HL-60/S4 (cell line): ENCODE data around the gene GLUD1.
"Not testable (repeated sequence)": the region's sequence is repeated elsewhere in the genome, so short reads cannot be mapped to it uniquely, and the experiment has no call there.

Source experiments
- in situ Hi-C: fragments of 300-500 bp; cut with MboI; formaldehyde crosslinking; loops from 2 replicates; pipeline ENCODE4 v1.14.3; 2022; ENCODE audit warnings: low sequenced_read_pairs

Gene GLUD1

GRCh38 chr10:87090779-87091178, 3.9 kb downstream of the GLUD1 start:
- in situ Hi-C loops = no loop called here

DNA sequence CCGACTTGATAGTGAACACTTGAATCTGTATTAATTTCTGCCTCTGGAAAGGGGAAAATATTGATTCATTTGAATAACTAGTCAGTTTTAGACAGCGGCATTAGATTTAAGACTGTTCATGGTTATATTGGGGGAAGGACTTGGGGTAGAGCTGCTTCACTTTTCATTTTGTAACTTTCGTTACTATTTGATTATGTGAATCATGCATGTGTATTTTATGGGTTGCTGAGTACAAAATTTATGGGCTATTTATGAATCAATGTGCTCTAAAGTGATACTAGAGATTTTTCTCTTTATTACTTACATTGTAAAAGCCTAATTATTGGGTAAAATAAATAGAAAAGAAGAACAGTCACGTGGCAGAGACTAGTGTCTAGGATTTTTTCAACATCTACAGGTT, 4.9 kb downstream of the GLUD1 start:
- in situ Hi-C loops = no loop called here

DNA sequence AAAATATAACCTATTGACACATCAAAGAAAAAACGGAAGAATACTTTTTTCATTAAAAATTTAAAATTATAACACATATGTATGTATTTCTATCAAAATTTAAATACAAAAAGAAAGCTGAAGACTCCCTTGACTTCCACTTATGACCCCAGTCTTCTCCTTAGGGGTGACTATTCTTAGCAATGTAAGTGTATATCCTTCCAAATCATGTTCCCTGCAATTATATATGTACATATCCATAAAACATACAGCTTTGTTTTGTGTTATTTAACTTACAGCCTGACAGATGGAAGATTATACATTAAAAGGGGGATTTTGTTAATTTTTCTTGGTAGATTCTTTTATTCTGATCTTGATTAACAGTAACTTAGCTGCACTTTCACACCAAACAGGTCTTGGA, 9.1 kb downstream of the GLUD1 start:
- in situ Hi-C loops = no loop called here

- in situ Hi-C loops = not testable (repeated sequence)
These were observed 10.3 kb downstream of the GLUD1 start for GRCh38 chr10:87084291-87084782.

- in situ Hi-C loops = not testable (repeated sequence)
These were observed 10.9 kb downstream of the GLUD1 start for GRCh38 chr10:87083576-87084290.

GRCh38 chr10:87082219-87082618, 12.4 kb downstream of the GLUD1 start:
- in situ Hi-C loops = not testable (repeated sequence)

GRCh38 chr10:87081574-87081973, 13.1 kb downstream of the GLUD1 start:
- in situ Hi-C loops = not testable (repeated sequence)

DNA sequence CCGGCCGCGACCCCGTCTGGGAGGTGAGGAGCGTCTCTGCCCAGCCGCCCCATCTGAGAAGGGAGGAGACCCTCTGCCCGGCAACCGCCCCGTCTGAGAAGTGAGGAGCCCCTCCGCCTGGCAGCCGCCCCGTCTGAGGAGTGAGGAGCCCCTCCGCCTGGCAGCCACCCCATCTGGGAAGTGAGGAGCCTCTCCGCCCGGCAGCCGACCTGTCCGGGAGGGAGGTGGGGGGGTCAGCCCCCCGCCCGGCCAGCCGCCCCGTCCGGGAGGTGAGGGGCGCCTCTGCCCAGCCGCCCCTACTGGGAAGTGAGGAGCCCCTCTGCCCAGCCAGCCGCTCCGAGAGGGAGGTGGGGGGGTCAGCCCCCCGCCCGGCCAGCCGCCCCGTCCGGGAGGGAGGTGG, 14.0 kb downstream of the GLUD1 start:
- in situ Hi-C loops = not testable (repeated sequence)

GRCh38 chr10:87079106-87079836, 15.4 kb downstream of the GLUD1 start:
- in situ Hi-C loops = no loop called here

DNA sequence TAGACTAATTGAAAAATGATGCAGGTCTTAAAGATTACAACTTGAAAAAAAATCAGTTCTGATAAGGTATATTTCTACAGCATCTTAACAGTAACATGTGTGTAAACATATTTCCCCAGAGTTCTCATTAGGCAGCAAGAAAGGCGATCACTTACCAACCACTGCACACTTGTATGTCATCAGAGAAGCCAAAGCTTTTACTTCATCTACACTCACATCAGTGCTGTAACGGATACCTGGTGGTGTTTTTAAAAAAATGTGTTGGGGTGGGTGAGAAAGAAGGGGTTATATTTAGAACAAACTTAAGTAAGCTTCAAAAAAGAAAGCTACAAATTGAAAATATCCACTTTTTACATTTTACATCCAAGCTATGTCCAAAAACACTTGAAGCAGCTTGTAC, 18.2 kb downstream of the GLUD1 start:
- in situ Hi-C loops = not testable (repeated sequence)

- in situ Hi-C loops = no loop called here
These were observed 22.2 kb downstream of the GLUD1 start for GRCh38 chr10:87072449-87072848.

DNA sequence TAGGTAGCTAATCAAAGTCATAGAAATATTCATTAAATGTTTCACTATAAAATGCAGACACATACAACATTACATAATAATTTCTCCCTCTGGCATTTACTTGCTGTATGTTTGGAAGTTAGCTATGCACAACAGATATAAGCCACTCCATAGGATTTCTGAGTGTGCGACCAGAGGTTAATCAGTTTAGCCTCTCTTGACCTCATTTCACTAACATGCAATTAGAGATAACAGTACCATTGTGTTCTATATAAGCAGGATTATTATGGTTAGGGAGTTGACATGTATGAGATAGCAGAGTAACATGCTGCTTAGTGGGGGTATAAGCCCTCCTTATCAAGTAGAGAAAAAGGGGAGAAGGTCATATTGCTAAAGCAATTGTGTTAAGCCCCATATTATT, 26.4 kb downstream of the GLUD1 start:
- in situ Hi-C loops = no loop called here

DNA sequence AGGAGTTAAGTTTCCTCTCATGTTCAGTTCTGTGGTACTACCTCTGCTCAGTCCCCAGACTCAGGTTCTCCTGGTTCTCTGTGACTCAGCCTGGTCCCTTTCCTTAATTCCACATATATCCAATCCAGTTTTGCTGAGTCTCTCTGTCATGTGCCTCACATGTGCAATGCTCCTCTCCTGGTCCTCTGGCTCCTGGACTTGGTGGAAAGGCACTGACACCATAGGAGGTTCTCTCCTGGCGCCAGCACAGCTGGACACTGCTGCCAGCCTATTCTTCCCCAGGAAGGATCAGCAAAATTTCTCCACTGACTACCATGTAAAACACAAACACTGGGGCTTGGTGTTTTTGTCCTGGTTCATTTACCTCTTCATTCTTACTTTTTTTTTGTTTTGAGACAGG, 27.8 kb downstream of the GLUD1 start:
- in situ Hi-C loops = no loop called here

DNA sequence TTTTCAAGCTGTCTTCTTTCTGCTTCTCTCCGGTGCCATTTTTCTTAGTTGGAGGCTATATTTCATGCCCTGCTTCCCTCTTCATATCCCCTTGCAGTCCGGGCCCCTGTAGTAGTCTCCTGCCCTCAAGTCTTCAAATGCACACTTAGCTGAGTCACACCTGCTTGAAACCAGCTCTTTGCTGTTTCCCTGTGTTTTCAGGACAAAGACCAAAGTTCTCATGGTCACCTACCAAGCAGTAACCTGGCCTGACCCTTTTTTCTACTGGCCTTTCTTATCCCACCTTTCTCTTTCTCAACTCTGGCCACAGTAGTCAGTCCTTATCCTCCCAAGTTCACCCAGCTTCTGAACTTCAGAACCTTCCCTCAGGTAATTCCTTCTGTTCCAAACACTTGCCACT, 28.5 kb downstream of the GLUD1 start:
- in situ Hi-C loops = no loop called here

DNA sequence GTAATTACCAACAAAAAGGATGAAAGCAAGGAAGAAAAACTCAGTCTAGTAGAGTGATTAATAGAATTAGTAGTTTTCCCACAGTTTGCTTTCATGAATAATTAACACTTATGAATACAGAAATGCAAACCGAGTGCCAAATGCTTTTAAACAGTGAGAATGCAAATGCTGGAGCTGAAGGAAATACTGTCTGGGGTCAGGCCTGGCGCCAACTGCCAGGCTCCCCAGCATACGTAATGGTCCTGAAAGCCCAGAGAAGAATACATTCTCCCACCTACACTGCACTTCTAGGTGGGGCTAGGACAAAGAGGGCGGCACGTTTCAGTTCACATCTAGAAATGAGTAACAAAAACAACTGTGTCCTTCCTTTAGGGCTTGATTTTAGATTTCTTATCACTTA, 30.0 kb downstream of the GLUD1 start:
- in situ Hi-C loops = no loop called here

DNA sequence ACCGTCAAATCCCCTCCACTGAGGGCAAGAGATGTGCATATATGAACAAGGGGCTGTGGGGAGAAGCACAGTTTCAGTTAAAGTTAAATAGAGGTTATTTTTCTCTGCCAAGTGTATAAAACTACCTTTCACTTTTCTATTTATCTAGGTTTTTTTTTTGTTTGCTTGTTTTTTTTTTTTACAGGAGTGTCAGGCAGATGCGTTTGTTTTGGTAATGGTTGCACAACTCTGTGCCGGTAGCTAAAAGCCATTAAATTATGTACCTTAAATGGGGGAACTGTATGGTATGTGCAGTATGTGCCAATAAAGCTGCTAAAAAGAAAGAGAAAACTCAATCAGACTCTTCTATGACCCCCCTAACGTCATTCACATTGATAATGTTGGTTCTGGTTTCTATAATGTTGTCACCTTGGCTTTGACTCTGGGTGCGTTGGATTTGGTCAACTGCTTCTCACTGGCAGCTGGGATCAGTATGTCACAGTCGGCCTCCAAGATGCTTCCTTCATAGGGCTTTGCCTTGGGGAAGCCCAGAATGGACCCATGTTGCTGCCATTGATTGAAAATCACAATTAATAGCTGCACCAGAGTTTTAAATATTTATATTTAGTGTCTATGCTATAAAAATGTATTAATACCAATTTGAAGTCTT, 34.2 kb downstream of the GLUD1 start:
- in situ Hi-C loops = no loop called here

- in situ Hi-C loops = no loop called here
These were observed 35.2 kb downstream of the GLUD1 start for GRCh38 chr10:87059401-87059800.

DNA sequence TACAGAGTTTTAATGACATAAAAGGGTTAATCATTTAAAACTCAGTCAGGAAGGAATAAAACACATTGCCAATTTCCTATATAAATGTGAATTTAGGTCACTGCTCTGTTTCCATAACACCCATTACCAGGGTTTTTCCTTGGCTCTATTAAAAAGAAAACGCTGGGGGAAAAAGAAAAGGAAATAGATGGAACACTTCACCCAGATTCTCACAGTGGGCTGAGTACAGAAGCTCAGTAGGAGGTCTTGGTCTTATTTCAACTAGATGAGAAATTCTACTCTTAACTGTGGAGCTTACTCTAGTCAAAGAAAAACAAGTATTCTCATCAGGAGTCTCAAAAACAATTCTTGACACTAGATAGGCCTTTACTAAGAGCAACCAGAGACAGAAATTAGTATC, 36.5 kb downstream of the GLUD1 start:
- in situ Hi-C loops = no loop called here

DNA sequence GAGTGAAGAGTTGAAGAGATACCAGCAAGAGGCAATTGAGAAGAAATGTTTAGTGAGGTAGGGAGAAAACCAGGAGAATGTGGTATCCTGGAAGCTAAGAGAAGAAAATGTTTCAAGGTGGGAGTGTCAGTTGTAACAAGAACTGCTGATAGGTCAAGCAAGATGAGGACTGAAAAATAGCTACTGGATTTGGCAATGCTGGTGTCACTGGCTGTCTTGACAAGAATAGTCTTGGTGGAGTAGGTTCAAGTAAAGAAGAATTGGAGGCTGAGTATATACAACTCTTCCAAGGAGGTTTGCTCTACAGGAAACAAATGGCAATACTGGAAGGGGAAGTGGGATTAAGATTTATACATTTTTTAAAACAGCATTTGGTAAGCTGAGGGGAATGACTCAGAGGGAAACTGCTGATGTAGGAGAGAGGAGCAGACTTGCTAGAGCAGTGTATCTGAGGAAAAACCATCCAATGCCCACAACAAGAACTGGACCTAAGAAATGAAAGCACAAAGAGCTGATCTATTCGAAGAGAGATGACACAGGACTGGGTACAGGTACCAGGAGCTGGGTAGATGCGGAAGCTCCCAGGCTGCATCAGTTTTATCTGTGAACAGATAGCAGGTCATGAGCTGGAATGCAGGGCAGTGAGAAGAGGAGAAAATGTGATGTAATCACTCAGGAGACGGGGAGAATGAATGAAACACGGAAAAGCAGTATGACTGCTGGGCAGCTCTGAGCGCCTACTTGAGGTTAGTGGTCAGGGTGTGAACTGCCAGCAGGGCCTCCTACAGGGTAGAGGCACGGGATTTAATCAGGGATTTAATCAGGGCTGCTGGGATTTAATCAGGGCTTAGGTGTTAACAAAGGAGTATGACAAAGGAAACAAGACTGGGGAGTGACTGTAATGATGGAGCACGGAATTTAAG, 40.0 kb downstream of the GLUD1 start:
- in situ Hi-C loops = no loop called here

DNA sequence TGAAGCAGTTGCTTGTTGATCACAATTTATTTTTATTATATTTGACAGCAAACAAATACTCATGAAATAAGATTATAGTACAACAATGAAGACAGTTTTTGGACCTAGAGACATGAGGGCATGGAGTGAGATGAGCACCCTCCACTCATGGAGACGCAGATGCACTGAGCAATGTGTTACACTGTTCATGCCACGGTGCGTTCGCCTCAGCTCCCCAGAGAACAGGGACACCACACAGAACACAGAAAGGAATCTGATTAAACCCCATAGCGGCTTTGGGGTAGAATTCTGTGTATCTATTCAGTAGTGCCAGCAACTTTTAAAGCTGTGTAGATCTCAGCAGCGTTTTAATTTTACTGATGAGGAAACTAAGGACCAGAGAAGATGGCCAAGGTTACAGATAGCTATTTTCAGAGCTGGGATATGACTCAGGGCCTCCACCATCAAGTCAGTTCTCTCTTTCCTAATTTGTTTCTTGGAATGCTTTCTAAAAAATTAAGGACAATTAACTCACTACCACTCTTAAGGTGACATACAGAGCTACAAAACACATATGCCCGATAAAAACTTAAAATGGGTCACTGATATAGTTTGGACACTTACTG, 41.0 kb downstream of the GLUD1 start:
- in situ Hi-C loops = no loop called here
